Chondrocyte (in vitro differentiated cells): ENCODE results near the gene RTP1. TPM values are rescaled to one million over a fixed set of nuclear protein-coding genes. Genes with fewer than 3 reads are reported as not detected.

ENCODE experiments used
- DNase-seq: peaks from one replicate; pipeline ENCODE4 v3.0.0; 2021; ENCODE audit warnings: mixed read lengths, low spot score
- H3K27ac Mint-ChIP-seq: one replicate; pipeline ENCODE4 v1.8.0; 2021; ENCODE audit warnings: mild to moderate bottlenecking, moderate library complexity, mixed read lengths; ENCODE audit not compliant: unreplicated experiment
- H3K27me3 Mint-ChIP-seq: 2 replicates; pipeline ENCODE4 v1.8.0; 2021; ENCODE audit warnings: low read depth, mixed read lengths
- H3K36me3 Mint-ChIP-seq: 2 replicates; pipeline ENCODE4 v1.8.0; 2021; ENCODE audit warnings: low read depth, mixed read lengths
- H3K4me1 Mint-ChIP-seq: 2 replicates; pipeline ENCODE4 v1.8.0; 2021; ENCODE audit warnings: low read depth, mild to moderate bottlenecking, mixed read lengths
- H3K4me3 Mint-ChIP-seq: one replicate; pipeline ENCODE4 v1.8.0; 2021; ENCODE audit warnings: mild to moderate bottlenecking, moderate library complexity, mixed read lengths; ENCODE audit not compliant: unreplicated experiment
- H3K9me3 Mint-ChIP-seq: 2 replicates; pipeline ENCODE4 v1.8.0; 2021; ENCODE audit warnings: low read depth, mixed read lengths
- total RNA-seq: library from RNA; stranded (reverse); gene quantifications from 3 replicates; pipeline ENCODE4 v1.2.1, GENCODE V29; 2021
- TF ChIP-seq, protein P1 (sequence below): fragments of 200-600 bp; sonication (generic); IDR thresholded peaks from 2 replicates; pipeline ENCODE4 v1.5.0; 2021; ENCODE audit warnings: antibody characterized with exemption, mild to moderate bottlenecking, moderate library complexity

The RTP1 gene
- total RNA-seq, 1 donor from 2014 or later: not detected

DNA sequence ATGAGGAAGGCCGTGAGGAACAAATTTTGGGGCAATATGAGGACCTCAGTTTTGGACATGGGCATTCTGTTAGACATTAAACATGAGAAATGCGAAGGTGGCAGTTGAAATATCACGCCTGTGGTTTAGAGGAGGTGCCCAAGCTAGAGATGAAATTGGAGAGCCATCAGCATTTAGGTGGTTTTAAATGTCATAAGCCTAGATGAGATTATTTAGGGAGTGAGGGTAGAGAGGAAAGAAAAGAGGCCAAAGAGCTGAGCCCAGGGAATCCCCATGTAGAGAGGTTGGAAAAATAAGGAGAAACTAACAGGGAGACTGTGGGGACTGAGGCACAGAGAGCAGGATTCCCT, 14.9 kb downstream of the RTP1 start:
- no peaks in the 10 kb centered on the region for H3K27me3 Mint-ChIP-seq
- TF ChIP-seq, protein P1, sequence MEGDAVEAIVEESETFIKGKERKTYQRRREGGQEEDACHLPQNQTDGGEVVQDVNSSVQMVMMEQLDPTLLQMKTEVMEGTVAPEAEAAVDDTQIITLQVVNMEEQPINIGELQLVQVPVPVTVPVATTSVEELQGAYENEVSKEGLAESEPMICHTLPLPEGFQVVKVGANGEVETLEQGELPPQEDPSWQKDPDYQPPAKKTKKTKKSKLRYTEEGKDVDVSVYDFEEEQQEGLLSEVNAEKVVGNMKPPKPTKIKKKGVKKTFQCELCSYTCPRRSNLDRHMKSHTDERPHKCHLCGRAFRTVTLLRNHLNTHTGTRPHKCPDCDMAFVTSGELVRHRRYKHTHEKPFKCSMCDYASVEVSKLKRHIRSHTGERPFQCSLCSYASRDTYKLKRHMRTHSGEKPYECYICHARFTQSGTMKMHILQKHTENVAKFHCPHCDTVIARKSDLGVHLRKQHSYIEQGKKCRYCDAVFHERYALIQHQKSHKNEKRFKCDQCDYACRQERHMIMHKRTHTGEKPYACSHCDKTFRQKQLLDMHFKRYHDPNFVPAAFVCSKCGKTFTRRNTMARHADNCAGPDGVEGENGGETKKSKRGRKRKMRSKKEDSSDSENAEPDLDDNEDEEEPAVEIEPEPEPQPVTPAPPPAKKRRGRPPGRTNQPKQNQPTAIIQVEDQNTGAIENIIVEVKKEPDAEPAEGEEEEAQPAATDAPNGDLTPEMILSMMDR: no peak
- H3K4me1 Mint-ChIP-seq: peaks cover 56% of the 10 kb centered on the region
- peak overlapping the region; percentile 28 for H3K27ac Mint-ChIP-seq
- H3K36me3 Mint-ChIP-seq: no peaks in the 10 kb centered on the region
- H3K9me3 Mint-ChIP-seq: no peaks in the 10 kb centered on the region
- no peak overlapping the region for H3K4me3 Mint-ChIP-seq
- no peak for DNase-seq

GRCh38 chr3:187212705-187213104, 15.4 kb downstream of the RTP1 start:
- TF ChIP-seq, protein P1: no peak
- Mint-ChIP-seq H3K9me3 (no peaks in the 10 kb centered on the region), H3K27me3 (no peaks in the 10 kb centered on the region), H3K4me3 (no peak overlapping the region), H3K4me1 (peaks cover 55% of the 10 kb centered on the region), H3K27ac (no peak overlapping the region), H3K36me3 (no peaks in the 10 kb centered on the region)
- DNase-seq: no peak

- Mint-ChIP-seq H3K36me3 (no peaks in the 10 kb centered on the region), H3K4me1 (peaks cover 46% of the 10 kb centered on the region), H3K9me3 (no peaks in the 10 kb centered on the region), H3K27me3 (no peaks in the 10 kb centered on the region), H3K27ac (no peak overlapping the region), H3K4me3 (no peak overlapping the region)
- TF ChIP-seq, protein P1: no peak
- DNase-seq: no peak
These were observed 16.3 kb downstream of the RTP1 start for GRCh38 chr3:187213616-187214015.

DNA sequence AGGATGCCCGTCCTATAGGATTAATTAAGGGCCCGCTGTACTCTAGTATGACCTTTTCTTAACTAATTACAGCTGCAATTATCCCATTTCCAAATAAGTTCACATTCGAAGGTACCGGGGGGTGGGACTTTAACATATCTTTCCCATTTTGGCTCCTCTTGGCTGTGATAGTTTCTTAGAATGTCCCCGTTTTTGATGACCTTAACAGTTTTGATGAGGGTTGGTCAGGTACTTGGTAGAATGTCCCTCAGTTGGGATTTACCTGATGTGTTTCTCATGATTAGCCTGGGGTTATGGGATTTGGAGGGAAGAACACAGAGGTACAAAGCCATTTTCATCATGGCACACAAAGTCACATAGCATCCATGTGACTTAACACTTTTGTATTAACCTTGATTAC, 18.2 kb downstream of the RTP1 start:
- no peak overlapping the region for H3K27ac Mint-ChIP-seq
- H3K4me3 Mint-ChIP-seq: no peak overlapping the region
- H3K36me3 Mint-ChIP-seq: no peaks in the 10 kb centered on the region
- H3K27me3 Mint-ChIP-seq: no peaks in the 10 kb centered on the region
- TF ChIP-seq, protein P1: no peak
- H3K9me3 Mint-ChIP-seq: no peaks in the 10 kb centered on the region
- no peak for DNase-seq
- peaks cover 28% of the 10 kb centered on the region for H3K4me1 Mint-ChIP-seq

GRCh38 chr3:187222801-187223200, 25.5 kb downstream of the RTP1 start:
- H3K27ac Mint-ChIP-seq: no peak overlapping the region
- DNase-seq: no peak
- H3K27me3 Mint-ChIP-seq: no peaks in the 10 kb centered on the region
- no peak overlapping the region for H3K4me3 Mint-ChIP-seq
- H3K36me3 Mint-ChIP-seq: no peaks in the 10 kb centered on the region
- peaks cover 7% of the 10 kb centered on the region for H3K4me1 Mint-ChIP-seq
- no peaks in the 10 kb centered on the region for H3K9me3 Mint-ChIP-seq
- TF ChIP-seq, protein P1: no peak
